Esophagus muscularis mucosa (tissue), 4 donors: ENCODE results near the gene TTC17. TPM values are rescaled to one million over a fixed set of nuclear protein-coding genes. Genes with fewer than 3 reads are reported as not detected.

Source experiments
- DNase-seq: peaks from one replicate; pipeline ENCODE4 v3.0.0-alpha.2; 2017; ENCODE audit errors: extremely low spot score
- H3K27ac ChIP-seq, 4 donors: fragments of 200-600 bp; sonication (generic); replicated peaks in 1 of 4; 1 replicate in 3 of 4; 2 replicates in 1 of 4; pipeline ENCODE4 v1.5.1; 2016 to 2019; ENCODE audit warnings: mild to moderate bottlenecking in 1 of 4
- H3K27me3 ChIP-seq, 4 donors: fragments of 200-600 bp; sonication (generic); one replicate each; pipeline versions ENCODE4 v1.5.1 to v1.6.0; 2016 to 2019
- H3K36me3 ChIP-seq, 4 donors: fragments of 200-600 bp; sonication (generic); one replicate each; pipeline ENCODE4 v1.5.1; 2016 to 2019
- H3K4me1 ChIP-seq, 4 donors: fragments of 200-600 bp; sonication (generic); one replicate each; pipeline ENCODE4 v1.5.1; 2016 to 2019
- H3K4me3 ChIP-seq, 4 donors: fragments of 200-600 bp; sonication (generic); 1 replicate in 2 of 4; 2 replicates in 2 of 4; pipeline ENCODE4 v1.5.1; 2016 to 2019; ENCODE audit warnings: mild to moderate bottlenecking in 4 of 4, moderate library complexity in 1 of 4
- H3K9me3 ChIP-seq, 4 donors: fragments of 200-600 bp; sonication (generic); 1 replicate in 3 of 4; 2 replicates in 1 of 4; pipeline ENCODE4 v1.5.1; 2016 to 2019
- EP300 ChIP-seq: sonication (generic); formaldehyde crosslinking; IDR thresholded peaks from one replicate; pipeline ENCODE4 v1.6.1; 2017; ENCODE audit warnings: antibody characterized with exemption
- POLR2A ChIP-seq: fragments of 450-650 bp; IDR thresholded peaks from one replicate; pipeline ENCODE4 v1.6.1; 2017; ENCODE audit warnings: antibody characterized with exemption, moderate library complexity, mild to moderate bottlenecking, low read depth
- POLR2AphosphoS5 ChIP-seq, 2 donors: sonication (generic); formaldehyde crosslinking; IDR thresholded peaks; one replicate each; pipeline ENCODE4 v1.6.1; 2017; ENCODE audit warnings: antibody characterized with exemption in 2 of 2
- WGBS: methylation state at CpG from one replicate; pipeline ENCODE4 v1.1.5; 2018; 5-methylcytosine and 5-hydroxymethylcytosine counted together
- intact Hi-C: fragments of 100-400 bp; cut with DNase I; formaldehyde crosslinking; loops from one replicate; pipeline ENCODE4 v1.15.1; 2023
- total RNA-seq, 4 donors: library from RNA; depleted of rRNA; stranded (reverse); fragments of >200 nt; gene quantifications; one replicate each; pipeline versions ENCODE4 v1.1.0 to v1.2.1, GENCODE V29; 2016
- TF ChIP-seq, protein P1 (sequence below), 3 experiments: fragments of 200-600 bp in 2 of 3; fragments of 450-650 bp in 1 of 3; sonication (generic) in 2 of 3; IDR thresholded peaks; one replicate each; pipeline ENCODE4 v1.5.1; 2017 to 2019; ENCODE audit warnings: antibody characterized with exemption in 3 of 3, mild to moderate bottlenecking in 2 of 3, moderate library complexity in 1 of 3

TTC17 gene, protein sequence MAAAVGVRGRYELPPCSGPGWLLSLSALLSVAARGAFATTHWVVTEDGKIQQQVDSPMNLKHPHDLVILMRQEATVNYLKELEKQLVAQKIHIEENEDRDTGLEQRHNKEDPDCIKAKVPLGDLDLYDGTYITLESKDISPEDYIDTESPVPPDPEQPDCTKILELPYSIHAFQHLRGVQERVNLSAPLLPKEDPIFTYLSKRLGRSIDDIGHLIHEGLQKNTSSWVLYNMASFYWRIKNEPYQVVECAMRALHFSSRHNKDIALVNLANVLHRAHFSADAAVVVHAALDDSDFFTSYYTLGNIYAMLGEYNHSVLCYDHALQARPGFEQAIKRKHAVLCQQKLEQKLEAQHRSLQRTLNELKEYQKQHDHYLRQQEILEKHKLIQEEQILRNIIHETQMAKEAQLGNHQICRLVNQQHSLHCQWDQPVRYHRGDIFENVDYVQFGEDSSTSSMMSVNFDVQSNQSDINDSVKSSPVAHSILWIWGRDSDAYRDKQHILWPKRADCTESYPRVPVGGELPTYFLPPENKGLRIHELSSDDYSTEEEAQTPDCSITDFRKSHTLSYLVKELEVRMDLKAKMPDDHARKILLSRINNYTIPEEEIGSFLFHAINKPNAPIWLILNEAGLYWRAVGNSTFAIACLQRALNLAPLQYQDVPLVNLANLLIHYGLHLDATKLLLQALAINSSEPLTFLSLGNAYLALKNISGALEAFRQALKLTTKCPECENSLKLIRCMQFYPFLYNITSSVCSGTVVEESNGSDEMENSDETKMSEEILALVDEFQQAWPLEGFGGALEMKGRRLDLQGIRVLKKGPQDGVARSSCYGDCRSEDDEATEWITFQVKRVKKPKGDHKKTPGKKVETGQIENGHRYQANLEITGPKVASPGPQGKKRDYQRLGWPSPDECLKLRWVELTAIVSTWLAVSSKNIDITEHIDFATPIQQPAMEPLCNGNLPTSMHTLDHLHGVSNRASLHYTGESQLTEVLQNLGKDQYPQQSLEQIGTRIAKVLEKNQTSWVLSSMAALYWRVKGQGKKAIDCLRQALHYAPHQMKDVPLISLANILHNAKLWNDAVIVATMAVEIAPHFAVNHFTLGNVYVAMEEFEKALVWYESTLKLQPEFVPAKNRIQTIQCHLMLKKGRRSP
- total RNA-seq, result 10 to 100 TPM; 45.3 to 73.5 (median 56.1) TPM

DNA sequence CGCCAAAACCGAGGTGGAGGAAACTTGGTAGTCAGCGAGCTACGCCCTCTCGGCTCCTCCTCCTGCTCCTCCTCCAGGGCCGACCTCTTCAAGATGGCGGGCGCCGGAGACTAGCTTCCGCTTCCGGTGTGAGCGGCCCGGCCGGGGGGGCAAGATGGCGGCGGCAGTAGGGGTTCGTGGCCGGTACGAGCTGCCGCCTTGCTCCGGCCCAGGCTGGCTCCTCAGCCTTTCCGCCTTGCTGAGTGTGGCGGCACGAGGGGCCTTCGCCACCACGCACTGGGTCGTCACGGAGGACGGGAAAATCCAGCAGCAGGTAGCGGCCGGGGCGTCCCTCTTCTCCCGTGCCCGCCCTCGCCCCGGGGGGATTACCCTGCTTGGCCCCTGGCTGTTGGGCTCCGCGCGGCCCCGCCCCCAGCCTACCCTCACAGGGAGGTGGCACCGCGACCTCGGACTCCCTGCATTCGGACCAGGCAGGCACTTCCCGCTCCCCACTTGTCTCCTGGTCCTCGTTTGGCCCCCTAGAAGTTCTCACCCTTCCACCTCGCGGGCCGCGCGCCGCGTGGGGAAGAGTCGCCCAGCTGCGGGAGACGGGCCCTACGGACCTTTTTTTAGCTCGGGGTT lies at the start of gene TTC17:
TSS of gene TTC17 (plus strand) at position 120 of the 621 bp plus-strand sequence. CDS start at position 155, 35 bp downstream.
- H3K36me3 ChIP-seq, result peaks cover 0 to 7% (median 0%) of the 10 kb centered on the region in 4 donors
- WGBS, result 0% methylated on average over 20 of the region's 58 CpGs
- intact Hi-C loops, result loop anchor here (5.0 kb wide), 1 partner anchor 47 kb away; the partner anchor contains the start of gene API5

DNA sequence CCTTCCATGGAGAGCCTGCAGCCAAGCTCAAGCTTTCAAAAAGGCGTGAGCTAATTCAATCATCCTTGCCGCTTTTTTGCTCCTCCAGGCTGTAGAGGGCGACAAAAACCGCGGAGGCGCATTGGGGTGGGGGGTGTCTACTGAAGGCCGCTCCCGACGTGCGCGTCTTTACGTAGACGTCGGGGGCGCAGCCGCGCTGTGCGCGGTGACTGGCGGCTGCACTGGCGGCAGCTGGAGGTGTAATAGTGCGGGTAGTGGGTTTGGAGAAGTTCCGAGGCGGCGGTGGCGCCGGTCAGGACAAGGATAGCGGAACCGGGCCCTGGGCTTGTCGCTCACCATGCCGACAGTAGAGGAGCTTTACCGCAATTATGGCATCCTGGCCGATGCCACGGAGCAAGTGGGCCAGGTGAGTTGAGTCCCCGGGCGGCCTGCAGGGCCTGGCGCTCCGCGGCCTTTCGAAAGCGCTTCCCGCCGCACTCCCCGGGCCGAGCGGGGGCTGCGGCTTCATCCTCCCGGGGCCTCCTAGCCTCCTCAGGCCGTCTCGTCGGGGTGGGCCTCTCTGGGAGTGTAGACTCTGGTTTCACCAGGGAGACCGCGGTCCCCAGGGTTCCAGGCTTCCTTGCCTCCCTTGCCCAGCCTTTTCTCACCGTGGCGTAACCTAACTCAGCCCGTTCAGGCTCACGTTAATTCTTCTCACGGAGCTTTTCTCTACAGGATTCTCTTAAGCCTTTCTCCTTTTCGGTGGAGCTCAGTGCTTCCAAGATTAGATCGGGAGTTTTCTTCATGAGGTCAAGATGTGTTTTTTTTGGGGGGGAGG lies 46.7 kb upstream of the TTC17 start, which contains the start of gene API5:
TSS of gene API5 (plus strand) at position 206 of the 817 bp plus-strand sequence. CDS start at position 338, 132 bp downstream.
- peak; percentile 97 for DNase-seq
- intact Hi-C loops, result loop anchor here (5.0 kb wide), 1 partner anchor 45 kb away; the partner anchor contains the start of gene TTC17
- H3K27ac ChIP-seq, result peak within 1 kb of the TSS; percentile 81 to 88 (median 86)
- H3K4me1 ChIP-seq, result peaks cover 15 to 46% (median 33%) of the 10 kb centered on the region in 4 donors
- no peaks in the 10 kb centered on the region for H3K36me3 ChIP-seq
- H3K9me3 ChIP-seq, result no peaks in the 10 kb centered on the region
- H3K4me3 ChIP-seq, result peak within 1 kb of the TSS; percentile 60 to 89 (median 78)
- peak; percentile 42 for TF ChIP-seq POLR2A
- TF ChIP-seq POLR2AphosphoS5 (IDR thresholded peaks at IDR 0.05), result peak; percentile 88 to 89
- TF ChIP-seq EP300, result no peak
- TF ChIP-seq, protein P1, sequence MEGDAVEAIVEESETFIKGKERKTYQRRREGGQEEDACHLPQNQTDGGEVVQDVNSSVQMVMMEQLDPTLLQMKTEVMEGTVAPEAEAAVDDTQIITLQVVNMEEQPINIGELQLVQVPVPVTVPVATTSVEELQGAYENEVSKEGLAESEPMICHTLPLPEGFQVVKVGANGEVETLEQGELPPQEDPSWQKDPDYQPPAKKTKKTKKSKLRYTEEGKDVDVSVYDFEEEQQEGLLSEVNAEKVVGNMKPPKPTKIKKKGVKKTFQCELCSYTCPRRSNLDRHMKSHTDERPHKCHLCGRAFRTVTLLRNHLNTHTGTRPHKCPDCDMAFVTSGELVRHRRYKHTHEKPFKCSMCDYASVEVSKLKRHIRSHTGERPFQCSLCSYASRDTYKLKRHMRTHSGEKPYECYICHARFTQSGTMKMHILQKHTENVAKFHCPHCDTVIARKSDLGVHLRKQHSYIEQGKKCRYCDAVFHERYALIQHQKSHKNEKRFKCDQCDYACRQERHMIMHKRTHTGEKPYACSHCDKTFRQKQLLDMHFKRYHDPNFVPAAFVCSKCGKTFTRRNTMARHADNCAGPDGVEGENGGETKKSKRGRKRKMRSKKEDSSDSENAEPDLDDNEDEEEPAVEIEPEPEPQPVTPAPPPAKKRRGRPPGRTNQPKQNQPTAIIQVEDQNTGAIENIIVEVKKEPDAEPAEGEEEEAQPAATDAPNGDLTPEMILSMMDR (IDR thresholded peaks at IDR 0.05), result peak; percentile 75 to 85 (median 84)
- WGBS, result 0% methylated on average over 15 of the region's 60 CpGs
- H3K27me3 ChIP-seq, result no peaks in the 10 kb centered on the region

More for the DNA sequence above, at the start of gene TTC17:
- no peaks in the 10 kb centered on the region for H3K27me3 ChIP-seq
- peak; percentile 96 for DNase-seq
- H3K9me3 ChIP-seq, result no peaks in the 10 kb centered on the region
- H3K4me3 ChIP-seq, result peak within 1 kb of the TSS; percentile 68 to 100 (median 85)
- peak; percentile 92 to 93 for TF ChIP-seq POLR2AphosphoS5 (IDR thresholded peaks at IDR 0.05)
- TF ChIP-seq POLR2A, result peak; percentile 56
- TF ChIP-seq, protein P1 (IDR thresholded peaks at IDR 0.05), result no peak
- no peak for TF ChIP-seq EP300
- H3K27ac ChIP-seq, result peak within 1 kb of the TSS; percentile 82 to 91 (median 86)
- H3K4me1 ChIP-seq, result peaks cover 13 to 44% (median 39%) of the 10 kb centered on the region in 4 donors

DNA sequence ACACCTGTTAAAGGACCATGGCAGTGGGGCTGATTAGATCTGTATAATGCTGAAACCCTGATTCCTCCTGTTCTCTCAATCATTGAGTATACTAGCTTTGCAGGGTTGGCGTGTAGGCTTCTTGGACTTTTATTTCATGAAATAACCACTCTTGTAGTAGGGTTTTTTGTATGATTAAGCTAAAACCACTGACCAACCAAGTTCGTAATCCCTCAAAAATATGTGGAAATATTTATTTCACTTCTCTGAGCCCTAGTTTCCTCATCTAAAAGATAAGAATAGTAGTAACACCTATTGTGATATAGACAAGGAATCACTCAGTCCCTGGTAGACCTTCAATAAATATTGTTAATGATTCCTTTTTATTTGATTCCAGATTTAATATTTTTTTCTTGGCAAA lies 42.8 kb upstream of the TTC17 start:
- H3K27me3 ChIP-seq, result no peaks in the 10 kb centered on the region
- H3K4me1 ChIP-seq, result peaks cover 15 to 46% (median 33%) of the 10 kb centered on the region in 4 donors
- intact Hi-C loops, result no loop called here
- H3K36me3 ChIP-seq, result peaks cover 7 to 32% (median 20%) of the 10 kb centered on the region in 4 donors
- H3K4me3 ChIP-seq, result no peak overlapping the region
- H3K9me3 ChIP-seq, result no peaks in the 10 kb centered on the region
- 93% methylated on average over 2 of the region's 2 CpGs for WGBS
- H3K27ac ChIP-seq, result no peak overlapping the region
- TF ChIP-seq, protein P1 (IDR thresholded peaks at IDR 0.05), result no peak
- TF ChIP-seq POLR2AphosphoS5 (IDR thresholded peaks at IDR 0.05) (no peak), POLR2A (no peak), EP300 (no peak)
- no peak for DNase-seq
